H1 (cell line): ENCODE results near the gene CBFB. TPM values are rescaled to one million over a fixed set of nuclear protein-coding genes. Genes with fewer than 3 reads are reported as not detected.

Experiments
- CHD1 ChIP-seq: IDR thresholded peaks from 2 replicates; pipeline ENCODE4 v1.6.1; 2012; ENCODE audit warnings: low read depth, low read length, improper control_type of control experiment
- EP300 ChIP-seq, 2 experiments: IDR thresholded peaks; 1 replicate in 1 of 2; 2 replicates in 1 of 2; pipeline ENCODE4 v1.6.1; 2011 to 2012; ENCODE audit warnings: low read depth in 2 of 2, low read length in 2 of 2, mild to moderate bottlenecking in 2 of 2, borderline replicate concordance in 1 of 2, inconsistent platforms in 1 of 2, moderate library complexity in 1 of 2
- POLR2AphosphoS5 ChIP-seq: IDR thresholded peaks from 2 replicates; pipeline ENCODE4 v1.6.1; 2011; ENCODE audit warnings: low read depth, low read length
- SAP30 ChIP-seq: fragments of 300-600 bp; sonication (generic); IDR thresholded peaks from 2 replicates; pipeline ENCODE4 v1.7.1; 2012; ENCODE audit warnings: low read length, moderate library complexity, mild to moderate bottlenecking, inconsistent platforms; ENCODE audit not compliant: insufficient read depth, insufficient replicate concordance
- SIX5 ChIP-seq: IDR thresholded peaks from 2 replicates; pipeline ENCODE4 v1.6.1; 2011; ENCODE audit warnings: mild to moderate bottlenecking, low read depth, low read length
- SP1 ChIP-seq: IDR thresholded peaks from 2 replicates; pipeline ENCODE4 v1.6.1; 2011; ENCODE audit warnings: low read depth, low read length
- polyA plus RNA-seq, 7 experiments: library from polyadenylated mRNA; depleted of rRNA in 3 of 7; stranded (reverse) in 5 of 7; unstranded in 2 of 7; fragments of >200 nt in 5 of 7; fragments of 200-250 nt in 2 of 7; gene quantifications; 1 replicate in 5 of 7; 2 replicates in 1 of 7; 4 replicates in 1 of 7; pipeline versions ENCODE4 v1.2.1 to v1.2.3, GENCODE V29; 2011 to 2013; ENCODE audit warnings: missing spikeins in 2 of 7, mixed read lengths in 2 of 7
- total RNA-seq: library from RNA; stranded (reverse); fragmentation: NEBNext Ultra II Directional; extraction: Animal tissue kit (Norgen Biotek cat#: 25700); gene quantifications from 2 replicates; pipeline ENCODE4 v1.2.1, GENCODE V29; 2021
- TF ChIP-seq, protein P1 (sequence below), 3 experiments: IDR thresholded peaks; 1 replicate in 2 of 3; 2 replicates in 1 of 3; pipeline versions ENCODE4 v1.5.1 to v1.6.1; 2011; ENCODE audit warnings: low read length in 3 of 3, mild to moderate bottlenecking in 3 of 3, inconsistent platforms in 2 of 3, low read depth in 1 of 3, moderate library complexity in 1 of 3; ENCODE audit not compliant: insufficient read depth in 1 of 3; ENCODE audit errors: control extremely low read depth in 1 of 3

The CBFB gene
- total and polyA plus RNA-seq, 2 of the 8 experiments (the other 6 are each of a cell fraction or from before 2014, with no cell fraction given), result 11.5 to 31.6 TPM

DNA sequence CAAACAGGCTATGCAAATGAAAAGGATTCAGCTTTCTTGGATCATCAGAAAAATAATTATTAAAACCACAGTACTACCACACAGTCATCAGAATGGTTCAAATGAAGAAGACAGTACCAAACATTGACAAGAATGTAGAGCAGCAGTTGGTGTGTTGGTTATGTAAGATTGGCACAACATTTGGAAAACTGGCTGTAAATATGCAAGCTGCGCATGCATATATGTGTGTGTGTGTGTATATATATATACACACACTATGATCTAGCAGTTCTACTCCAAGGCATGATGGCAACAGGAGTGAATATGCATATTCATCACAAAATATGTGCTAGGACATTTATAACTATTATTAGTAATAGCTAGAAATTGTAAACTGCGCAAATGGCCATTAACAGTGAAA, 46.4 kb downstream of the CBFB start (continued):
- TF ChIP-seq, protein P1, sequence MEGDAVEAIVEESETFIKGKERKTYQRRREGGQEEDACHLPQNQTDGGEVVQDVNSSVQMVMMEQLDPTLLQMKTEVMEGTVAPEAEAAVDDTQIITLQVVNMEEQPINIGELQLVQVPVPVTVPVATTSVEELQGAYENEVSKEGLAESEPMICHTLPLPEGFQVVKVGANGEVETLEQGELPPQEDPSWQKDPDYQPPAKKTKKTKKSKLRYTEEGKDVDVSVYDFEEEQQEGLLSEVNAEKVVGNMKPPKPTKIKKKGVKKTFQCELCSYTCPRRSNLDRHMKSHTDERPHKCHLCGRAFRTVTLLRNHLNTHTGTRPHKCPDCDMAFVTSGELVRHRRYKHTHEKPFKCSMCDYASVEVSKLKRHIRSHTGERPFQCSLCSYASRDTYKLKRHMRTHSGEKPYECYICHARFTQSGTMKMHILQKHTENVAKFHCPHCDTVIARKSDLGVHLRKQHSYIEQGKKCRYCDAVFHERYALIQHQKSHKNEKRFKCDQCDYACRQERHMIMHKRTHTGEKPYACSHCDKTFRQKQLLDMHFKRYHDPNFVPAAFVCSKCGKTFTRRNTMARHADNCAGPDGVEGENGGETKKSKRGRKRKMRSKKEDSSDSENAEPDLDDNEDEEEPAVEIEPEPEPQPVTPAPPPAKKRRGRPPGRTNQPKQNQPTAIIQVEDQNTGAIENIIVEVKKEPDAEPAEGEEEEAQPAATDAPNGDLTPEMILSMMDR (IDR thresholded peaks at IDR 0.05; ENCODE audit: control extremely low read depth in 1 of 3, insufficient read depth in 1 of 3, low read depth in 1 of 3, low read length in 3 of 3), result no peak
- TF ChIP-seq SP1 (no peak), CHD1 (no peak), SIX5 (no peak), POLR2AphosphoS5 (no peak), EP300 (IDR thresholded peaks at IDR 0.05; ENCODE audit: borderline replicate concordance in 1 of 2, low read depth in 2 of 2, low read length in 2 of 2) (no peak), SAP30 (no peak)
